ENCODE measurements around the gene TUBG2. TPM values are rescaled to one million over a fixed set of nuclear protein-coding genes. Genes with fewer than 3 reads are reported as not detected.

Gene TUBG2
- total and polyA plus RNA-seq, 2 of the 8 experiments (the other 6 are each of a cell fraction or from before 2014, with no cell fraction given): 14.8 to 16.6 TPM

DNA sequence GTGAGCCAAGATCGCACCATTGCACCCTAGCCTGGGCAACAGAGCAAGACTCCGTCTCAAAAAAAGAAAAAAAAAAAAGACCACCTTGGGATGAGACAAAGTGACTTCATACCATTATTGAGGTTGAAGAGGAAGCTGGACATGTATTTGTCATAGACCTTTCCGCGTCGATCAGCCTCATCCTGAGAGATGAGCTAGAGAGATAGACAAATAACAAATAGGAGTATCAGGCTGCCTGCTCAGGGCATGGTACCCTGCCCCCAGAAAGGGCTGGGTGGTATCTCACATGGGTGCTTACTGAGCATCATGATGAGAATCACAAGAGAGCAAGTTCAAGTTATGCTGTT lies 45.4 kb downstream of the TUBG2 start (continued):
- TF ChIP-seq, protein P1, sequence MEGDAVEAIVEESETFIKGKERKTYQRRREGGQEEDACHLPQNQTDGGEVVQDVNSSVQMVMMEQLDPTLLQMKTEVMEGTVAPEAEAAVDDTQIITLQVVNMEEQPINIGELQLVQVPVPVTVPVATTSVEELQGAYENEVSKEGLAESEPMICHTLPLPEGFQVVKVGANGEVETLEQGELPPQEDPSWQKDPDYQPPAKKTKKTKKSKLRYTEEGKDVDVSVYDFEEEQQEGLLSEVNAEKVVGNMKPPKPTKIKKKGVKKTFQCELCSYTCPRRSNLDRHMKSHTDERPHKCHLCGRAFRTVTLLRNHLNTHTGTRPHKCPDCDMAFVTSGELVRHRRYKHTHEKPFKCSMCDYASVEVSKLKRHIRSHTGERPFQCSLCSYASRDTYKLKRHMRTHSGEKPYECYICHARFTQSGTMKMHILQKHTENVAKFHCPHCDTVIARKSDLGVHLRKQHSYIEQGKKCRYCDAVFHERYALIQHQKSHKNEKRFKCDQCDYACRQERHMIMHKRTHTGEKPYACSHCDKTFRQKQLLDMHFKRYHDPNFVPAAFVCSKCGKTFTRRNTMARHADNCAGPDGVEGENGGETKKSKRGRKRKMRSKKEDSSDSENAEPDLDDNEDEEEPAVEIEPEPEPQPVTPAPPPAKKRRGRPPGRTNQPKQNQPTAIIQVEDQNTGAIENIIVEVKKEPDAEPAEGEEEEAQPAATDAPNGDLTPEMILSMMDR (IDR thresholded peaks at IDR 0.05; ENCODE audit: control extremely low read depth in 1 of 3, insufficient read depth in 1 of 3, low read depth in 1 of 3, low read length in 3 of 3): no peak
- TF ChIP-seq, protein P2, sequence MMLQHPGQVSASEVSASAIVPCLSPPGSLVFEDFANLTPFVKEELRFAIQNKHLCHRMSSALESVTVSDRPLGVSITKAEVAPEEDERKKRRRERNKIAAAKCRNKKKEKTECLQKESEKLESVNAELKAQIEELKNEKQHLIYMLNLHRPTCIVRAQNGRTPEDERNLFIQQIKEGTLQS (IDR thresholded peaks at IDR 0.05; ENCODE audit: insufficient read depth, low read depth, low read length): no peak
